BE2C (cell line): ENCODE results near the gene GTF2F1. TPM values are rescaled to one million over a fixed set of nuclear protein-coding genes. Genes with fewer than 3 reads are reported as not detected.

Experiments
- DNase-seq: peaks from one replicate; pipeline ENCODE4 v3.0.0-alpha.2; 2020
- H3K27me3 ChIP-seq: fragments of 250-450 bp; sonication (Bioruptor Pico); 2 replicates; pipeline ENCODE4 v1.5.1; 2020; ENCODE audit warnings: mild to moderate bottlenecking
- H3K36me3 ChIP-seq: fragments of 250-450 bp; sonication (Bioruptor Pico); 2 replicates; pipeline ENCODE4 v1.5.1; 2020; ENCODE audit warnings: mild to moderate bottlenecking
- H3K4me1 ChIP-seq: fragments of 250-450 bp; sonication (Bioruptor Pico); 2 replicates; pipeline ENCODE4 v1.5.1; 2020
- H3K4me3 ChIP-seq: 2 replicates; pipeline ENCODE4 v1.5.1; 2011; ENCODE audit warnings: low read depth, low read length
- H3K9me3 ChIP-seq: fragments of 250-450 bp; sonication (Bioruptor Pico); 2 replicates; pipeline ENCODE4 v1.5.1; 2020
- CTCF ChIP-seq: IDR thresholded peaks from 2 replicates; pipeline ENCODE4 v1.5.1; 2012; ENCODE audit warnings: mild to moderate bottlenecking, low read depth, low read length
- polyA plus RNA-seq: library from polyadenylated mRNA; unstranded; fragments of >200 nt; gene quantifications from one replicate; pipeline ENCODE4 v1.2.1, GENCODE V29; 2012; ENCODE audit warnings: low read depth, missing spikeins; ENCODE audit not compliant: insufficient read length, insufficient read depth

GTF2F1 gene
- 283 TPM for polyA plus RNA-seq

GRCh38 chr19:6393074-6393982, at the start of gene GTF2F1:
Gene GTF2F1, minus strand, starts transcription at chr19:6393164. Its CDS starts 169 bp downstream, at chr19:6392995.
- Histone ChIP-seq H3K27me3 (no peaks in the 10 kb centered on the region), H3K36me3 (peaks cover 18% of the 10 kb centered on the region), H3K4me3 (peak within 1 kb of the TSS; percentile 92), H3K4me1 (peaks cover 6% of the 10 kb centered on the region; the same call in 1 of the 2 replicates), H3K9me3 (no peaks in the 10 kb centered on the region)
- peak; percentile 95 for DNase-seq
- 0 out of 2 replicates have a peak, but pooled peaks have one; percentile 13 for TF ChIP-seq CTCF

- no peaks in the 10 kb centered on the region for H3K27me3 ChIP-seq
- H3K4me1 ChIP-seq, result no peaks in the 10 kb centered on the region
- no peak for TF ChIP-seq CTCF
- no peaks in the 10 kb centered on the region for H3K36me3 ChIP-seq
- DNase-seq, result no peak
- H3K4me3 ChIP-seq, result no peak overlapping the region
- no peaks in the 10 kb centered on the region; the same call in 1 of the 2 replicates for H3K9me3 ChIP-seq
Measured at GRCh38 chr19:6442087-6442688, 49.2 kb upstream of the GTF2F1 start.

GRCh38 chr19:6440905-6441304, 47.9 kb upstream of the GTF2F1 start:
- no peaks in the 10 kb centered on the region for H3K4me1 ChIP-seq
- TF ChIP-seq CTCF, result no peak
- no peaks in the 10 kb centered on the region for H3K9me3 ChIP-seq
- H3K27me3 ChIP-seq, result no peaks in the 10 kb centered on the region
- H3K36me3 ChIP-seq, result no peaks in the 10 kb centered on the region
- no peak for DNase-seq
- no peak overlapping the region for H3K4me3 ChIP-seq

GRCh38 chr19:6439743-6440142, 46.8 kb upstream of the GTF2F1 start:
- no peak for TF ChIP-seq CTCF
- H3K4me1 ChIP-seq, result no peaks in the 10 kb centered on the region
- H3K9me3 ChIP-seq, result no peaks in the 10 kb centered on the region
- no peak for DNase-seq
- no peak overlapping the region for H3K4me3 ChIP-seq
- no peaks in the 10 kb centered on the region for H3K36me3 ChIP-seq
- H3K27me3 ChIP-seq, result no peaks in the 10 kb centered on the region

GRCh38 chr19:6433663-6434062, 40.7 kb upstream of the GTF2F1 start, which contains the start of gene SLC25A41:
Gene SLC25A41, minus strand, starts transcription at chr19:6433763. Its CDS starts 70 bp downstream, at chr19:6433693.
- no peaks in the 10 kb centered on the region for H3K9me3 ChIP-seq
- H3K27me3 ChIP-seq, result peaks cover 4% of the 10 kb centered on the region
- H3K4me3 ChIP-seq, result no peak within 1 kb of the TSS
- no peak for DNase-seq
- no peak for TF ChIP-seq CTCF
- H3K36me3 ChIP-seq, result no peaks in the 10 kb centered on the region
- H3K4me1 ChIP-seq, result no peaks in the 10 kb centered on the region
